Activated CD4-positive, alpha-beta memory T cell treated with anti-CD3 and anti-CD28 coated beads, Interleukin-2, amount 10 ng/mL, durations not matched to agents 7 days and 5 days (primary cell): ENCODE results near the gene KCNJ18. TPM values are rescaled to one million over a fixed set of nuclear protein-coding genes. Genes with fewer than 3 reads are reported as not detected.
"Not testable (repeated sequence)": the region's sequence is repeated elsewhere in the genome, so short reads cannot be mapped to it uniquely, and the experiment has no call there.

Experiments used
- CTCF ChIA-PET: fragments of 350-600 bp; sonication (Branson Sonifier 250); formaldehyde crosslinking; loops from one replicate; lab custom pipeline; 2021; ENCODE audit warnings: antibody characterized with exemption, inconsistent platforms; lab: Charles Lee
- POLR2A ChIA-PET: fragments of 350-600 bp; sonication (Branson Sonifier 250); formaldehyde crosslinking; loops from one replicate; lab custom pipeline; 2021; ENCODE audit warnings: antibody characterized with exemption; lab: Charles Lee
- DNase-seq: peaks from one replicate; pipeline ENCODE4 v3.0.0-alpha.2; 2020
- H3K27ac Mint-ChIP-seq: one replicate; pipeline ENCODE4 v1.8.0; 2021; ENCODE audit warnings: mild to moderate bottlenecking, mixed read lengths
- H3K27me3 Mint-ChIP-seq: one replicate; pipeline ENCODE4 v1.8.0; 2021; ENCODE audit warnings: mixed read lengths
- H3K36me3 Mint-ChIP-seq: one replicate; pipeline ENCODE4 v1.8.0; 2021; ENCODE audit warnings: low read depth, mixed read lengths
- H3K4me1 Mint-ChIP-seq: one replicate; pipeline ENCODE4 v1.8.0; 2021; ENCODE audit warnings: mixed read lengths
- H3K4me3 Mint-ChIP-seq: one replicate; pipeline ENCODE4 v1.8.0; 2021; ENCODE audit warnings: mild to moderate bottlenecking, mixed read lengths
- H3K9me3 Mint-ChIP-seq: one replicate; pipeline ENCODE4 v1.8.0; 2021; ENCODE audit warnings: mixed read lengths
- total RNA-seq, 2 experiments: library from RNA; stranded (reverse); gene quantifications; one replicate each; pipeline ENCODE4 v1.2.3, GENCODE V29; 2021

The KCNJ18 gene
- total RNA-seq, 2 experiments from 2014 or later = not detected

DNA sequence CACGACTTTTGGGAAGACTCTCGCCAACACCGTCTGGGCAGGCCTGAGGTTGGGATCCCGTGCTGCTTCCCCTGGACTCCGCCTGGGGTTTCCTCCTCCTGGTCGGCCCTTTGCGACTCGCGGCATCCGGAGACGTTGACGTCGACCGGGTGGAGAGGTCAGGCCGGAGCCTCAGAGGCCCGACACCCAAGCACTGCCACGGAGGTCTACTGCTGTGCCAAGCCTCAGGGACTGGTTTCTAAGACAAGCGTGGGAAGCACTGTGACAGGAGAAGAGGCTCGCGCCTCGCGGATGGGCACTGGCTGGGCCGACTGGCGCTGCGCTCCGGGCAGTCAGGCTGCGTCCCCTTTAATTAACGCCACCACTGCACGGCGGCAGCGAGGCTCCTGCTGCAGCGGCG lies 7.9 kb upstream of the KCNJ18 start:
- H3K27me3 Mint-ChIP-seq, H3K27ac Mint-ChIP-seq, H3K4me1 Mint-ChIP-seq, H3K4me3 Mint-ChIP-seq, H3K36me3 Mint-ChIP-seq, DNase-seq, POLR2A ChIA-PET, CTCF ChIA-PET, H3K9me3 Mint-ChIP-seq: not testable (repeated sequence)

DNA sequence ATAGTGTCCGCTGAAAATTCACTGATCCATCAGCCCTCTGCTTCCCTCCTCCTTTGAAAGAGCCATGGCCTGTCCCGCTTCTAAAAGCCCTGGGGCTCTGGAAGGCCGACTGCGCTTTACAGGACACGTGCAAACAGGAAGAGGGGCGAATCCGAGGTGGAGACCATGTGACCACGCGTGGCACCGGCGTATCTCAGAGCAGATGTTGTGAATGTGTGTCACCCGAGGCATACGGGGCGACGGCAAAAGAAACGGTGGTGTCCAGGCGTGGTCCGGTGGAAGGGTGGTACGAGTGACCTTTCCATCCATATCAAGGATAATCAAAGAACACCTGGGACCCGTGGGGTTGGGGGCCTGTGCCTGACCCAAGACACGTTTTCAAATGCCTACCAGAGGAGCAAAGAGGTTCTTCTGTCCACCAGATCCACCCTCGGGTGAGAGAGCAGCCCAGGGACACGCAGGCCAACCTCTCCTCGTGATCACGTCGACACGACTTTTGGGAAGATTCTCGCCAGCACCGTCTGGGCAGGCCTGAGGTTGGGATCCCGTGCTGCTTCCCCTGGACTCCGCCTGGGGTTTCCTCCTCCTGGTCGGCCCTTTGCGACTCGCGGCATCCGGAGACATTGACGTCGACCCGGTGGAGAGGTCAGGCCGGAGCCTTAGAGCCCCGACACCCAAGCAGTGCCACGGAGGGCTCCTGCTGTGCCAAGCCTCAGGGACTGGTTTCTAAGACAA lies 7.1 kb upstream of the KCNJ18 start:
- POLR2A ChIA-PET, CTCF ChIA-PET, H3K27me3 Mint-ChIP-seq: not testable (repeated sequence)

GRCh38 chr17:21686165-21687015 lies 5.9 kb upstream of the KCNJ18 start:
- ChIA-PET CTCF (no interaction called here), POLR2A (no interaction called here)
- Mint-ChIP-seq H3K4me3 (no peak overlapping the region), H3K27ac (no peak overlapping the region), H3K9me3 (peaks cover 7% of the 10 kb centered on the region), H3K27me3 (no peaks in the 10 kb centered on the region), H3K36me3 (no peaks in the 10 kb centered on the region), H3K4me1 (no peaks in the 10 kb centered on the region)
- no peak for DNase-seq

More for the DNA sequence above, 7.1 kb upstream of the KCNJ18 start:
- not testable (repeated sequence) for DNase-seq, H3K4me1 Mint-ChIP-seq, H3K9me3 Mint-ChIP-seq, H3K4me3 Mint-ChIP-seq, H3K27ac Mint-ChIP-seq, H3K36me3 Mint-ChIP-seq

GRCh38 chr17:21687136-21687953 lies 5.0 kb upstream of the KCNJ18 start:
- no peak for DNase-seq
- no peak overlapping the region for H3K4me3 Mint-ChIP-seq
- no peaks in the 10 kb centered on the region for H3K4me1 Mint-ChIP-seq
- H3K36me3 Mint-ChIP-seq = no peaks in the 10 kb centered on the region
- peaks cover 7% of the 10 kb centered on the region for H3K9me3 Mint-ChIP-seq
- no peak overlapping the region for H3K27ac Mint-ChIP-seq
- H3K27me3 Mint-ChIP-seq = no peaks in the 10 kb centered on the region
- ChIA-PET CTCF (no interaction called here), POLR2A (no interaction called here)

- DNase-seq = no peak
- CTCF ChIA-PET = no interaction called here
- no peaks in the 10 kb centered on the region for H3K4me1 Mint-ChIP-seq
- POLR2A ChIA-PET = no interaction called here
- no peak overlapping the region for H3K4me3 Mint-ChIP-seq
- peaks cover 7% of the 10 kb centered on the region for H3K9me3 Mint-ChIP-seq
- no peaks in the 10 kb centered on the region for H3K27me3 Mint-ChIP-seq
- no peak overlapping the region for H3K27ac Mint-ChIP-seq
- no peaks in the 10 kb centered on the region for H3K36me3 Mint-ChIP-seq
Measured at GRCh38 chr17:21688293-21688949, 3.9 kb upstream of the KCNJ18 start.

DNA sequence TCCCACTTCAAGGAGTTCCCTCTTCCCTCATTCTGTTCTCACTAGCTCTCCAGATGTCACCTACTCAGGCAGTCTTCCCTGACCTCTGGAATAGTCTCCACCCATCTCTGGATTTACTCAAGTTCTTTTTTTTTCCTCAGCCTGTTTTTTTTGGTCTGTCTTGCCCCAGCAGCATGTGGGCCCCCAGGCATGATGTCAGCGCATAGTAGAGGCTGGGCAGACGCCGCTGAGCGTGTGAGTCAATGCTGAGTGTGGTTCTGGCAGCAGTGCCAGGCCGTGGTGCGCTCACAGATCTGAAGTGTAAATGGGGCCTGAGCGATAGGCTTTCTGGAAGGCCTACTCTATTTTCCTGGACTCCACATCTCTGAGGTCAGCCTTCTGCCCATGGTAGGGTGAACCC lies 2.7 kb upstream of the KCNJ18 start:
- no peaks in the 10 kb centered on the region for H3K27me3 Mint-ChIP-seq
- peaks cover 7% of the 10 kb centered on the region for H3K9me3 Mint-ChIP-seq
- no peak overlapping the region for H3K27ac Mint-ChIP-seq
- no peaks in the 10 kb centered on the region for H3K36me3 Mint-ChIP-seq
- DNase-seq = no peak
- no peak overlapping the region for H3K4me3 Mint-ChIP-seq
- H3K4me1 Mint-ChIP-seq = no peaks in the 10 kb centered on the region
- ChIA-PET CTCF (no interaction called here), POLR2A (no interaction called here)

DNA sequence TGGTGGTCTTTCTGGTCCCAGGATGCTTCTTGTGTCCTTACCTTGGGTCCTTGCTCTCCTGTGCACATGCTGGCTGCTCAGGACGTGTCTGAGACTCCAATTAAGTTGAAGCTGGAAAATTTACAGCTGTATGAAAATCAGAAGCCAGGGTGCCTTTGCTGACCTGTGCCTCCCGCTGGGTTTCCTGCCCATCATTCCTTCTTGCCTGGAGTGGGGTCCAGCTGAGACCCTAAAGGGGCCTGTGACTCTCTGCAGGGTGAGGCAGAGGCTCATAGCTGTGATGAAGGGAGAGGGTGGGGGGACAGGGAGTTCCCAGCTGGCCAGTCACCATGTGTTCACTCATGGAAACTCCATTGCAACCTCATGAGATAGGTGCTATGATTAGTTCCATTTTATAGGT lies 1.5 kb upstream of the KCNJ18 start:
- H3K27ac Mint-ChIP-seq, H3K4me1 Mint-ChIP-seq, CTCF ChIA-PET, POLR2A ChIA-PET, H3K4me3 Mint-ChIP-seq, DNase-seq, H3K9me3 Mint-ChIP-seq, H3K27me3 Mint-ChIP-seq, H3K36me3 Mint-ChIP-seq: not testable (repeated sequence)

GRCh38 chr17:21691481-21691880 lies 842 bp upstream of the KCNJ18 start:
- H3K4me3 Mint-ChIP-seq, POLR2A ChIA-PET, H3K9me3 Mint-ChIP-seq, H3K36me3 Mint-ChIP-seq, H3K4me1 Mint-ChIP-seq, H3K27ac Mint-ChIP-seq, CTCF ChIA-PET, DNase-seq, H3K27me3 Mint-ChIP-seq: not testable (repeated sequence)

GRCh38 chr17:21692704-21693065 lies 362 bp downstream of the KCNJ18 start:
- CTCF ChIA-PET, H3K36me3 Mint-ChIP-seq, H3K4me1 Mint-ChIP-seq, H3K27ac Mint-ChIP-seq, H3K27me3 Mint-ChIP-seq, H3K9me3 Mint-ChIP-seq, DNase-seq, POLR2A ChIA-PET, H3K4me3 Mint-ChIP-seq: not testable (repeated sequence)

DNA sequence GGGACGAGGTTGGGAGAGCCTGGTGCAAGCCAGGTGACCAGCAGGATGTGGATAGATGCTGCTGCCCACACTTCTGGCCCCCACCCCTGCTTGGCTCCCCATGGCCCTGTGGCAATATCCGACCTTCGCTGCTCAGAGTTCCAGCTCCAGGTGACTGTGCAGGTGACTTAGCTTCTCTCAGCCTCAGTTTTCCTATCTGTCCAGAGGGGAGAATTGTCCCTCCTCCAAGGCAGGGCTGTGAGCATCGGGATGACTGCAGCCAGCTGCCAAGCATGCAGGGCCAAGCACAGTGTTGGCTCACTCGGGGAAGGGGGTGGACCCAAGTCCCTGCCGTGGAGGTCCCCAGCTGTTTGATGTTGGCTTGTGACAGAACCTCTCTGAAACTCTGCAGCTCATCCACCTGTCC lies 1.1 kb downstream of the KCNJ18 start:
- H3K27me3 Mint-ChIP-seq, H3K9me3 Mint-ChIP-seq, CTCF ChIA-PET, H3K4me1 Mint-ChIP-seq, H3K27ac Mint-ChIP-seq, H3K36me3 Mint-ChIP-seq, DNase-seq, H3K4me3 Mint-ChIP-seq, POLR2A ChIA-PET: not testable (repeated sequence)

DNA sequence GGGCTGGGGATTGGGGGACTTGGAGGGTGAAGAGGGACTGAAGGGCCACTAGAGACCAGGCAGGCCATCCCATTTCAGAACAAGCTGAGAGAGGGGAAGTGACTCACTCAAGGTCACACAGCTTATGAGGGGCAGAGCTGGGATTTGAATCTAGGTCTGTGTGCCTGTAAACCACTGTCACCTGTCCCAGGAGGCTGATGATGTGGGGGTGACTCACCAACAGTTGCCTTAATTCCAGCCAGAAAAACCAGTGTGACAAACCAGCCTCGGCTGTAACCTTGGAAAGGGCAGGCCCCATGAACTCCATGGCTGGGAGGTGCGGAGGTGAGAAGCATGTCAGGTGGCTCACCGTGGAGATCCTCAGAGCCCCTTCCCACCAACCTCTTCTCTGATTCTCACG lies 1.6 kb downstream of the KCNJ18 start:
- H3K9me3 Mint-ChIP-seq, CTCF ChIA-PET, H3K27ac Mint-ChIP-seq, H3K27me3 Mint-ChIP-seq, H3K4me3 Mint-ChIP-seq, DNase-seq, POLR2A ChIA-PET, H3K36me3 Mint-ChIP-seq, H3K4me1 Mint-ChIP-seq: not testable (repeated sequence)

- POLR2A ChIA-PET = not testable (repeated sequence)
Measured at GRCh38 chr17:21696227-21696626, 3.9 kb downstream of the KCNJ18 start.

More at GRCh38 chr17:21696227-21696626, 3.9 kb downstream of the KCNJ18 start:
- H3K4me1 Mint-ChIP-seq, H3K27me3 Mint-ChIP-seq, H3K4me3 Mint-ChIP-seq, DNase-seq, H3K9me3 Mint-ChIP-seq, H3K36me3 Mint-ChIP-seq, H3K27ac Mint-ChIP-seq, CTCF ChIA-PET: not testable (repeated sequence)
